HEK293T (cell line): ENCODE measurements around the gene PRC1.

Source experiments
- CTCF ChIA-PET: fragments of 350-600 bp; formaldehyde crosslinking; extraction: SDS; loops from one replicate; lab custom pipeline; 2021; ENCODE audit warnings: antibody characterized with exemption, inconsistent platforms; lab: Yijun Ruan, JAX
- POLR2A ChIA-PET: fragments of 350-600 bp; formaldehyde crosslinking; extraction: SDS; loops from one replicate; lab custom pipeline; 2020; ENCODE audit warnings: antibody characterized with exemption, inconsistent platforms; lab: Yijun Ruan, JAX
- DNase-seq: peaks from one replicate; pipeline ENCODE4 v3.0.0; 2012; ENCODE audit warnings: mixed read lengths; ENCODE audit errors: extremely low spot score
- ARNT ChIP-seq: fragments of 450-650 bp; IDR thresholded peaks from 2 replicates; pipeline ENCODE4 v1.6.1; 2017; ENCODE audit warnings: mild to moderate bottlenecking
- BHLHE40 ChIP-seq: fragments of 450-650 bp; IDR thresholded peaks from 2 replicates; pipeline ENCODE4 v1.6.1; 2016; ENCODE audit warnings: mild to moderate bottlenecking, moderate library complexity, borderline replicate concordance
- CTBP1 ChIP-seq: fragments of 450-650 bp; IDR thresholded peaks from 2 replicates; pipeline ENCODE4 v1.6.1; 2016; ENCODE audit warnings: borderline replicate concordance
- ELF4 ChIP-seq: fragments of 450-650 bp; IDR thresholded peaks from 2 replicates; pipeline ENCODE4 v1.6.1; 2017; ENCODE audit warnings: antibody characterized with exemption
- FOXA1 ChIP-seq: fragments of 450-650 bp; IDR thresholded peaks from 2 replicates; pipeline ENCODE4 v1.6.1; 2016; ENCODE audit warnings: mild to moderate bottlenecking
- FOXK2 ChIP-seq: fragments of 450-650 bp; IDR thresholded peaks from 2 replicates; pipeline ENCODE4 v1.6.1; 2016; ENCODE audit warnings: mild to moderate bottlenecking
- FOXM1 ChIP-seq: fragments of 450-650 bp; IDR thresholded peaks from 2 replicates; pipeline ENCODE4 v1.6.1; 2017; ENCODE audit warnings: mild to moderate bottlenecking, borderline replicate concordance
- HDGF ChIP-seq: fragments of 450-650 bp; IDR thresholded peaks from 2 replicates; pipeline ENCODE4 v1.6.1; 2017; ENCODE audit warnings: antibody characterized with exemption, borderline replicate concordance
- L3MBTL2 ChIP-seq: fragments of 450-650 bp; conservative IDR thresholded peaks from 2 replicates; pipeline ENCODE4 v1.6.1; 2016; ENCODE audit warnings: mild to moderate bottlenecking
- LEF1 ChIP-seq: fragments of 450-650 bp; IDR thresholded peaks from 2 replicates; pipeline ENCODE4 v1.6.1; 2017; ENCODE audit warnings: mild to moderate bottlenecking, borderline replicate concordance
- NFRKB ChIP-seq: fragments of 450-650 bp; IDR thresholded peaks from 2 replicates; pipeline ENCODE4 v1.6.1; 2016; ENCODE audit warnings: mild to moderate bottlenecking, moderate library complexity
- PKNOX1 ChIP-seq: fragments of 450-650 bp; IDR thresholded peaks from 2 replicates; pipeline ENCODE4 v1.6.1; 2016
- SP1 ChIP-seq: fragments of 450-650 bp; IDR thresholded peaks from 2 replicates; pipeline ENCODE4 v1.6.1; 2017
- SUZ12 ChIP-seq: fragments of 450-650 bp; IDR thresholded peaks from 2 replicates; pipeline ENCODE4 v1.6.1; 2016; ENCODE audit warnings: mild to moderate bottlenecking
- TARDBP ChIP-seq: fragments of 450-650 bp; IDR thresholded peaks from 2 replicates; pipeline ENCODE4 v1.6.1; 2016
- ZNF384 ChIP-seq: fragments of 450-650 bp; IDR thresholded peaks from 2 replicates; pipeline ENCODE4 v1.6.1; 2016

PRC1 gene

GRCh38 chr15:90991587-90992285 is 2.6 kb downstream of the PRC1 start:
- no peak for DNase-seq
- TF ChIP-seq CTBP1 (no peak), HDGF (no peak), FOXM1 (no peak), SP1 (no peak), ZNF384 (no peak), ARNT (no peak), SUZ12 (no peak), LEF1 (no peak)
- ChIA-PET CTCF (interaction anchor here (1.2 kb wide), 1 partner anchor 64 kb away, joined by 3 read pairs; no protein-coding TSS in a partner anchor), POLR2A (interaction anchor here (0.6 to 0.7 kb wide), 2 partner anchors 271 to 1973 kb away, joined by 3 read pairs; no protein-coding TSS in a partner anchor)

GRCh38 chr15:90990446-90990845 is 3.9 kb downstream of the PRC1 start:
- POLR2A ChIA-PET: interaction anchor here (0.6 kb wide), 1 partner anchor 59 kb away, joined by 3 read pairs; no protein-coding TSS in a partner anchor
- CTCF ChIA-PET: interaction anchor here (1.2 kb wide), 1 partner anchor 65 kb away, joined by 3 read pairs; no protein-coding TSS in a partner anchor
- no peak for TF ChIP-seq L3MBTL2
- TF ChIP-seq FOXM1: no peak
- TF ChIP-seq SP1: no peak
- no peak for TF ChIP-seq TARDBP
- TF ChIP-seq HDGF: no peak
- TF ChIP-seq CTBP1: no peak
- TF ChIP-seq BHLHE40: no peak
- no peak for TF ChIP-seq PKNOX1
- no peak for TF ChIP-seq ELF4
- TF ChIP-seq SUZ12: no peak
- no peak for TF ChIP-seq FOXA1
- no peak for TF ChIP-seq ARNT
- no peak for TF ChIP-seq LEF1
- no peak for TF ChIP-seq ZNF384
- no peak for TF ChIP-seq NFRKB
- TF ChIP-seq FOXK2: no peak
- no peak for DNase-seq

- TF ChIP-seq ARNT (no peak), HDGF (no peak)
- no peak for DNase-seq
- POLR2A ChIA-PET: interaction anchor here (1.0 to 1.5 kb wide), 2 partner anchors 31 to 35 kb away, joined by 3 to 4 read pairs; partner anchors contain the start of gene RCCD1
- CTCF ChIA-PET: interaction anchor here (1.9 kb wide), 1 partner anchor 60 kb away, joined by 4 read pairs; no protein-coding TSS in a partner anchor
Measured at GRCh38 chr15:90989040-90989768, 5.1 kb downstream of the PRC1 start.

- ChIA-PET CTCF (interaction anchor here (1.9 to 2.1 kb wide), 3 partner anchors 32 to 61 kb away, joined by 4 to 8 read pairs (median 6); partner anchors contain the start of gene HDDC3), POLR2A (interaction anchor here (0.7 to 1.6 kb wide), 4 partner anchors 34 to 84 kb away, joined by 3 to 4 read pairs (median 4); partner anchors contain the start of genes HDDC3 and RCCD1)
Measured at GRCh38 chr15:90988296-90988695, 6.0 kb downstream of the PRC1 start.

GRCh38 chr15:90987561-90988141 is 6.7 kb downstream of the PRC1 start:
- DNase-seq: no peak
- POLR2A ChIA-PET: interaction anchor here (0.7 to 1.6 kb wide), 5 partner anchors 33 to 84 kb away, joined by 3 to 4 read pairs (median 4); partner anchors contain the start of genes HDDC3 and RCCD1
- TF ChIP-seq FOXK2 (no peak), HDGF (no peak), ARNT (no peak), SUZ12 (no peak), FOXM1 (no peak), ELF4 (no peak), TARDBP (no peak), CTBP1 (no peak), ZNF384 (no peak), L3MBTL2 (no peak), NFRKB (no peak), BHLHE40 (no peak), LEF1 (no peak), PKNOX1 (no peak), SP1 (no peak), FOXA1 (no peak)
- CTCF ChIA-PET: interaction anchor here (1.9 to 2.1 kb wide), 3 partner anchors 31 to 62 kb away, joined by 4 to 8 read pairs (median 6); partner anchors contain the start of gene HDDC3

More at GRCh38 chr15:90988296-90988695, 6.0 kb downstream of the PRC1 start:
- no peak for TF ChIP-seq NFRKB
- TF ChIP-seq ELF4: no peak
- TF ChIP-seq BHLHE40: no peak
- no peak for TF ChIP-seq PKNOX1
- TF ChIP-seq HDGF: no peak
- no peak for TF ChIP-seq ARNT
- no peak for TF ChIP-seq SP1
- no peak for TF ChIP-seq CTBP1
- no peak for TF ChIP-seq LEF1
- no peak for TF ChIP-seq ZNF384
- no peak for TF ChIP-seq L3MBTL2
- TF ChIP-seq SUZ12: no peak
- no peak for TF ChIP-seq FOXM1
- DNase-seq: no peak
